GM19467 (cell line): ENCODE data around the gene NFASC.

Experiments used
- ATAC-seq: cut with Tn5 transposase; IDR thresholded peaks from one replicate; pipeline ENCODE4 v1.9.1; 2021; ENCODE audit warnings: mild to moderate bottlenecking, moderate library complexity; ENCODE audit not compliant: unreplicated experiment

NFASC gene

GRCh38 chr1:204925701-204926100 lies 55.0 kb downstream of the NFASC start:
- no peak for ATAC-seq

- ATAC-seq = no peak
Observed at GRCh38 chr1:204927673-204928641, 57.3 kb downstream of the NFASC start.

- no peak for ATAC-seq
Observed at GRCh38 chr1:204928671-204929486, 58.2 kb downstream of the NFASC start.

- ATAC-seq = no peak
Observed at GRCh38 chr1:204929487-204930154, 59.0 kb downstream of the NFASC start.

- ATAC-seq = no peak
Observed at GRCh38 chr1:204930155-204930523, 59.5 kb downstream of the NFASC start.

GRCh38 chr1:204931313-204931712 lies 60.7 kb downstream of the NFASC start:
- no peak for ATAC-seq

GRCh38 chr1:204931768-204932572 lies 61.3 kb downstream of the NFASC start:
- no peak for ATAC-seq

- no peak for ATAC-seq
Observed at GRCh38 chr1:204932573-204932909, 61.9 kb downstream of the NFASC start.

- ATAC-seq = no peak
Observed at GRCh38 chr1:204935155-204935554, 64.5 kb downstream of the NFASC start.

- no peak for ATAC-seq
Observed at GRCh38 chr1:204936765-204937164, 66.1 kb downstream of the NFASC start.

- no peak for ATAC-seq
Observed at GRCh38 chr1:204937901-204938300, 67.2 kb downstream of the NFASC start.

- ATAC-seq = no peak
Observed at GRCh38 chr1:204940591-204940990, 69.9 kb downstream of the NFASC start.

- no peak for ATAC-seq
Observed at GRCh38 chr1:204941421-204942338, 71.0 kb downstream of the NFASC start.

GRCh38 chr1:204943495-204943894 lies 72.8 kb downstream of the NFASC start:
- ATAC-seq = no peak

GRCh38 chr1:204944662-204945061 lies 74.0 kb downstream of the NFASC start:
- ATAC-seq = no peak

- ATAC-seq = peak; percentile 58
Observed at GRCh38 chr1:204945565-204945977, 74.9 kb downstream of the NFASC start.

- no peak for ATAC-seq
Observed at GRCh38 chr1:204946640-204947039, 76.0 kb downstream of the NFASC start.

- ATAC-seq = no peak
Observed at GRCh38 chr1:204947338-204947737, 76.7 kb downstream of the NFASC start.

GRCh38 chr1:204947747-204948146 lies 77.1 kb downstream of the NFASC start:
- no peak for ATAC-seq
